Glutamatergic neuron (in vitro differentiated cells): ENCODE results near the gene RNASE8. TPM values are rescaled to one million over a fixed set of nuclear protein-coding genes. Genes with fewer than 3 reads are reported as not detected.

Experiments
- DNase-seq: peaks from one replicate; pipeline ENCODE4 v3.0.0; 2022
- H3K27ac Mint-ChIP-seq: one replicate; pipeline ENCODE4 v1.8.0; 2020; ENCODE audit warnings: mild to moderate bottlenecking, mixed read lengths, inconsistent platforms; ENCODE audit not compliant: unreplicated experiment
- H3K27me3 Mint-ChIP-seq: one replicate; pipeline ENCODE4 v1.8.0; 2020; ENCODE audit warnings: mild to moderate bottlenecking, moderate library complexity, mixed read lengths, inconsistent platforms; ENCODE audit not compliant: unreplicated experiment
- H3K36me3 Mint-ChIP-seq: one replicate; pipeline ENCODE4 v1.8.0; 2020; ENCODE audit warnings: mild to moderate bottlenecking, mixed read lengths, inconsistent platforms; ENCODE audit not compliant: unreplicated experiment
- H3K4me1 Mint-ChIP-seq: one replicate; pipeline ENCODE4 v1.8.0; 2020; ENCODE audit warnings: mild to moderate bottlenecking, low read depth, mixed read lengths, inconsistent platforms; ENCODE audit not compliant: unreplicated experiment
- H3K4me3 Mint-ChIP-seq: one replicate; pipeline ENCODE4 v1.8.0; 2020; ENCODE audit warnings: mild to moderate bottlenecking, mixed read lengths, inconsistent platforms; ENCODE audit not compliant: unreplicated experiment
- H3K9me3 Mint-ChIP-seq: one replicate; pipeline ENCODE4 v1.8.0; 2020; ENCODE audit warnings: mild to moderate bottlenecking, moderate library complexity, mixed read lengths, inconsistent platforms; ENCODE audit not compliant: unreplicated experiment
- CTCF ChIP-seq: fragments of 200-600 bp; sonication (generic); IDR thresholded peaks from one replicate; pipeline ENCODE4 v1.5.0; 2021; ENCODE audit not compliant: partially characterized antibody, unreplicated experiment
- total RNA-seq: library from RNA; stranded (reverse); fragmentation: NEBNext Ultra II Directional; extraction: Animal tissue kit (Norgen Biotek cat#: 25700); gene quantifications from one replicate; pipeline ENCODE4 v1.2.1, GENCODE V29; 2021; ENCODE audit not compliant: unreplicated experiment

RNASE8 gene
- total RNA-seq, 1 donor from 2014 or later = not detected

- H3K4me1 Mint-ChIP-seq = no peaks in the 10 kb centered on the region
- no peak overlapping the region for H3K27ac Mint-ChIP-seq
- H3K27me3 Mint-ChIP-seq = no peaks in the 10 kb centered on the region
- DNase-seq = no peak
- H3K4me3 Mint-ChIP-seq = no peak overlapping the region
- TF ChIP-seq CTCF = no peak
- H3K9me3 Mint-ChIP-seq = no peaks in the 10 kb centered on the region
- H3K36me3 Mint-ChIP-seq = no peaks in the 10 kb centered on the region
Observed at GRCh38 chr14:21053184-21054122, 4.2 kb upstream of the RNASE8 start.

DNA sequence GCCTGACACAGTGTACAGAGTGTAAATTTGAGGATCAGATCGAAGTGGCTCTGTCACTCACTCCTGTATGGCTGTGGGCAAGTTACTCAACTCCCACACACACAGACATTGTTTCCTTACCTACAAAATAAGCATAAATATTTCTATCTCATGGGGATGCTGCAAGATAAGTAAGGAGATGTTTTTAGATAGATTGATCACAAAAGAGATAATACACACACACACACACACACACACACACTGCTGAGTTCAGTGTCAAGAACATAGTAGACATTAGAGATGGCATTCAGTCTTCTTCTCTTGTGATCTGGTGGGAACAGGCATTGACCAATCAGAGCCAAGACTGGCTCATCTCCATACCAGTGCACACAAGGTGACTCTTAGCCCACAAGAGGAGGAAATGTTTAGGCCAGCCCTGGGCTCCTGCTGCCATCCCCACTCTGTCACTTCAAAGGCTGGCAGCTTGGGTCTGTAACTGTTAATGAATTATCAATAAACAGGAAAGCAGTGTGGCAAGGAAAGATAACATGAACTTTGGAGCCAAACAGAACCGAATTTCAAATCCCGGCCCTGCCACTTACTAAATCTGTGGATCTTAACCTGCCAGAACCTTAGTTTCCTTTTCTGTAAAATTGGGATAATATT, 3.4 kb upstream of the RNASE8 start:
- TF ChIP-seq CTCF = no peak
- Mint-ChIP-seq H3K9me3 (no peaks in the 10 kb centered on the region), H3K36me3 (no peaks in the 10 kb centered on the region), H3K4me1 (no peaks in the 10 kb centered on the region), H3K27me3 (no peaks in the 10 kb centered on the region), H3K27ac (no peak overlapping the region), H3K4me3 (no peak overlapping the region)
- no peak for DNase-seq

- no peak for DNase-seq
- Mint-ChIP-seq H3K27ac (no peak overlapping the region), H3K4me3 (no peak overlapping the region), H3K27me3 (no peaks in the 10 kb centered on the region), H3K36me3 (no peaks in the 10 kb centered on the region), H3K4me1 (no peaks in the 10 kb centered on the region), H3K9me3 (no peaks in the 10 kb centered on the region)
- no peak for TF ChIP-seq CTCF
Observed at GRCh38 chr14:21054768-21055145, 2.9 kb upstream of the RNASE8 start.

- H3K36me3 Mint-ChIP-seq = no peaks in the 10 kb centered on the region
- H3K27me3 Mint-ChIP-seq = no peaks in the 10 kb centered on the region
- H3K27ac Mint-ChIP-seq = no peak overlapping the region
- no peak for TF ChIP-seq CTCF
- no peak overlapping the region for H3K4me3 Mint-ChIP-seq
- no peaks in the 10 kb centered on the region for H3K4me1 Mint-ChIP-seq
- DNase-seq = no peak
- H3K9me3 Mint-ChIP-seq = no peaks in the 10 kb centered on the region
Observed at GRCh38 chr14:21055432-21056117, 2.0 kb upstream of the RNASE8 start.
